Panc1 (cell line): ENCODE results near the gene DPYD. TPM values are rescaled to one million over a fixed set of nuclear protein-coding genes. Genes with fewer than 3 reads are reported as not detected.

Source experiments
- ATAC-seq: fragments of 200-7000 bp; cut with Tn5 transposase; 2 replicates; pipeline ENCODE4 v1.9.1; 2020; ENCODE audit warnings: mild to moderate bottlenecking, moderate library complexity
- BruUV-seq: library from RNA; stranded (reverse); fragments of 400-500 nt; replicated peaks from 2 replicates; lab custom pipeline; 2021; lab: Mats Ljungman, UMichigan
- CTCF ChIA-PET: fragments of 300-600 bp; sonication (Branson Sonifier 250); formaldehyde crosslinking; loops from one replicate; lab custom pipeline; 2022; ENCODE audit warnings: antibody characterized with exemption; lab: Charles Lee
- POLR2A ChIA-PET: fragments of 300-600 bp; sonication (Branson Sonifier 250); formaldehyde crosslinking; loops from one replicate; lab custom pipeline; 2022; ENCODE audit warnings: antibody characterized with exemption; lab: Charles Lee
- DNase-seq: peaks from one replicate; pipeline ENCODE4 v3.0.0-alpha.2; 2010; ENCODE audit warnings: low read depth, low spot score
- H3K27ac ChIP-seq: 2 replicates; pipeline ENCODE4 v1.5.1; 2011; ENCODE audit warnings: mild to moderate bottlenecking, low read length, inconsistent platforms
- H3K27me3 ChIP-seq: fragments of 200-500 bp; sonication (Bioruptor generic); 2 replicates; pipeline ENCODE4 v1.6.0; 2014; ENCODE audit warnings: low read length, inconsistent platforms; ENCODE audit not compliant: control insufficient read depth, insufficient read depth
- H3K36me3 ChIP-seq: fragments of 200-500 bp; sonication (Bioruptor generic); 2 replicates; pipeline ENCODE4 v1.5.1; 2014; ENCODE audit warnings: inconsistent platforms, mild to moderate bottlenecking, low read length, moderate library complexity; ENCODE audit not compliant: control insufficient read depth, insufficient read depth
- H3K4me1 ChIP-seq: 2 replicates; pipeline ENCODE4 v1.5.1; 2011; ENCODE audit warnings: inconsistent platforms, mild to moderate bottlenecking, low read length, moderate library complexity; ENCODE audit not compliant: control insufficient read depth, insufficient read depth
- H3K4me3 ChIP-seq, 2 experiments: 2 replicates each; pipeline ENCODE4 v1.5.1; 2011 to 2012; ENCODE audit warnings: low read depth in 2 of 2, low read length in 2 of 2, mild to moderate bottlenecking in 2 of 2, inconsistent platforms in 1 of 2, moderate library complexity in 1 of 2
- H3K9me3 ChIP-seq: fragments of 200-500 bp; sonication (Bioruptor generic); 2 replicates; pipeline ENCODE4 v1.5.1; 2014; ENCODE audit warnings: low read depth, mild to moderate bottlenecking, inconsistent platforms, low read length, moderate library complexity; ENCODE audit not compliant: control insufficient read depth, insufficient read depth
- POLR2AphosphoS5 ChIP-seq: IDR thresholded peaks from 2 replicates; pipeline ENCODE4 v1.6.1; 2012; ENCODE audit warnings: mild to moderate bottlenecking, low read depth, low read length, moderate library complexity
- SIN3A ChIP-seq: IDR thresholded peaks from 2 replicates; pipeline ENCODE4 v1.6.1; 2012; ENCODE audit warnings: low read depth, mild to moderate bottlenecking, low read length, moderate library complexity, borderline replicate concordance; ENCODE audit not compliant: insufficient read depth
- TCF7L2 ChIP-seq: IDR thresholded peaks from 2 replicates; pipeline ENCODE4 v1.6.1; 2011; ENCODE audit warnings: mild to moderate bottlenecking, low read depth, low read length, inconsistent platforms
- in situ Hi-C: cut with HindIII; loops from 2 replicates; pipeline ENCODE4 v1.10.0; 2016; ENCODE audit warnings: low sequenced_read_pairs, low pct_unique_long_range_greater_than_20kb
- intact Hi-C: fragments of 100-400 bp; cut with micrococcal nuclease; formaldehyde crosslinking; loops from one replicate; pipeline ENCODE4 v1.10.0; 2022; ENCODE audit not compliant: unreplicated experiment
- total RNA-seq: library from RNA; stranded (reverse); gene quantifications from one replicate; pipeline ENCODE4 v1.2.1, GENCODE V29; 2021; ENCODE audit not compliant: unreplicated experiment
- TF ChIP-seq, protein P1 (sequence below): fragments of 450-650 bp; IDR thresholded peaks from 2 replicates; pipeline ENCODE4 v1.5.1; 2017; ENCODE audit warnings: mild to moderate bottlenecking
- TF ChIP-seq, protein P2 (sequence below), 2 experiments: IDR thresholded peaks; 2 replicates each; pipeline ENCODE4 v1.6.1; 2011 to 2012; ENCODE audit warnings: low read depth in 2 of 2, control low read depth in 1 of 2, low read length in 1 of 2, mild to moderate bottlenecking in 1 of 2, moderate library complexity in 1 of 2; ENCODE audit not compliant: insufficient read depth in 1 of 2

Gene DPYD
- total RNA-seq, 1 experiment from 2014 or later = 2.0 TPM

DNA sequence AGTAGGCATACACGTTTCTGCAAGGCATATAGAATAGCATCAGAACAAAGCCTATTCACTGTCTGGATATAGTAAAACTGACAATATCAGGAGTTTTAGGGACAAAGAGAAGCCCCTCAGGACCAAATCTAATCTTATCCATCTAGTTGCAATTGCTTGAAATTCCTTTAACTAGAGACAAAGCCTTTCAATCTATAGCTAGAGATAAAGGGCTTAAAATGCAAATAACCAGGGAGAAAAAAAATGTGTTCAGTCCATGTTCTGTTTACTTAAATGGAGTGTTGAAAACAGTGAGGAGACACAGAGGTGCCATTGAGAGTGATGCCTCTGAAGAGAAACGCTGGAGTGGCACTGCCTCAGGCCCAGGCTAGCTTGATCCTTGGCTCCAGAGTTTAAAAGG, 286.1 kb downstream of the DPYD start:
- TF ChIP-seq, protein P1, sequence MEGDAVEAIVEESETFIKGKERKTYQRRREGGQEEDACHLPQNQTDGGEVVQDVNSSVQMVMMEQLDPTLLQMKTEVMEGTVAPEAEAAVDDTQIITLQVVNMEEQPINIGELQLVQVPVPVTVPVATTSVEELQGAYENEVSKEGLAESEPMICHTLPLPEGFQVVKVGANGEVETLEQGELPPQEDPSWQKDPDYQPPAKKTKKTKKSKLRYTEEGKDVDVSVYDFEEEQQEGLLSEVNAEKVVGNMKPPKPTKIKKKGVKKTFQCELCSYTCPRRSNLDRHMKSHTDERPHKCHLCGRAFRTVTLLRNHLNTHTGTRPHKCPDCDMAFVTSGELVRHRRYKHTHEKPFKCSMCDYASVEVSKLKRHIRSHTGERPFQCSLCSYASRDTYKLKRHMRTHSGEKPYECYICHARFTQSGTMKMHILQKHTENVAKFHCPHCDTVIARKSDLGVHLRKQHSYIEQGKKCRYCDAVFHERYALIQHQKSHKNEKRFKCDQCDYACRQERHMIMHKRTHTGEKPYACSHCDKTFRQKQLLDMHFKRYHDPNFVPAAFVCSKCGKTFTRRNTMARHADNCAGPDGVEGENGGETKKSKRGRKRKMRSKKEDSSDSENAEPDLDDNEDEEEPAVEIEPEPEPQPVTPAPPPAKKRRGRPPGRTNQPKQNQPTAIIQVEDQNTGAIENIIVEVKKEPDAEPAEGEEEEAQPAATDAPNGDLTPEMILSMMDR = no peak
- TF ChIP-seq POLR2AphosphoS5 = no peak
- no peak for TF ChIP-seq SIN3A
- TF ChIP-seq, protein P2, sequence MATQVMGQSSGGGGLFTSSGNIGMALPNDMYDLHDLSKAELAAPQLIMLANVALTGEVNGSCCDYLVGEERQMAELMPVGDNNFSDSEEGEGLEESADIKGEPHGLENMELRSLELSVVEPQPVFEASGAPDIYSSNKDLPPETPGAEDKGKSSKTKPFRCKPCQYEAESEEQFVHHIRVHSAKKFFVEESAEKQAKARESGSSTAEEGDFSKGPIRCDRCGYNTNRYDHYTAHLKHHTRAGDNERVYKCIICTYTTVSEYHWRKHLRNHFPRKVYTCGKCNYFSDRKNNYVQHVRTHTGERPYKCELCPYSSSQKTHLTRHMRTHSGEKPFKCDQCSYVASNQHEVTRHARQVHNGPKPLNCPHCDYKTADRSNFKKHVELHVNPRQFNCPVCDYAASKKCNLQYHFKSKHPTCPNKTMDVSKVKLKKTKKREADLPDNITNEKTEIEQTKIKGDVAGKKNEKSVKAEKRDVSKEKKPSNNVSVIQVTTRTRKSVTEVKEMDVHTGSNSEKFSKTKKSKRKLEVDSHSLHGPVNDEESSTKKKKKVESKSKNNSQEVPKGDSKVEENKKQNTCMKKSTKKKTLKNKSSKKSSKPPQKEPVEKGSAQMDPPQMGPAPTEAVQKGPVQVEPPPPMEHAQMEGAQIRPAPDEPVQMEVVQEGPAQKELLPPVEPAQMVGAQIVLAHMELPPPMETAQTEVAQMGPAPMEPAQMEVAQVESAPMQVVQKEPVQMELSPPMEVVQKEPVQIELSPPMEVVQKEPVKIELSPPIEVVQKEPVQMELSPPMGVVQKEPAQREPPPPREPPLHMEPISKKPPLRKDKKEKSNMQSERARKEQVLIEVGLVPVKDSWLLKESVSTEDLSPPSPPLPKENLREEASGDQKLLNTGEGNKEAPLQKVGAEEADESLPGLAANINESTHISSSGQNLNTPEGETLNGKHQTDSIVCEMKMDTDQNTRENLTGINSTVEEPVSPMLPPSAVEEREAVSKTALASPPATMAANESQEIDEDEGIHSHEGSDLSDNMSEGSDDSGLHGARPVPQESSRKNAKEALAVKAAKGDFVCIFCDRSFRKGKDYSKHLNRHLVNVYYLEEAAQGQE (IDR thresholded peaks at IDR 0.05; ENCODE audit: insufficient read depth in 1 of 2, low read depth in 2 of 2, low read length in 1 of 2) = no peak
- TF ChIP-seq TCF7L2 = no peak
- no peaks in the 10 kb centered on the region for H3K36me3 ChIP-seq
- no peak overlapping the region for H3K4me3 ChIP-seq
- CTCF ChIA-PET = no interaction called here
- no peaks in the 10 kb centered on the region for H3K9me3 ChIP-seq
- in situ Hi-C loops = no loop called here
- no TSS peak for BruUV-seq
- intact Hi-C loops = no loop called here
- no peak overlapping the region for H3K27ac ChIP-seq
- H3K27me3 ChIP-seq = no peaks in the 10 kb centered on the region
- no peaks in the 10 kb centered on the region for H3K4me1 ChIP-seq
- no peak for ATAC-seq
- POLR2A ChIA-PET = no interaction called here
- DNase-seq = no peak

DNA sequence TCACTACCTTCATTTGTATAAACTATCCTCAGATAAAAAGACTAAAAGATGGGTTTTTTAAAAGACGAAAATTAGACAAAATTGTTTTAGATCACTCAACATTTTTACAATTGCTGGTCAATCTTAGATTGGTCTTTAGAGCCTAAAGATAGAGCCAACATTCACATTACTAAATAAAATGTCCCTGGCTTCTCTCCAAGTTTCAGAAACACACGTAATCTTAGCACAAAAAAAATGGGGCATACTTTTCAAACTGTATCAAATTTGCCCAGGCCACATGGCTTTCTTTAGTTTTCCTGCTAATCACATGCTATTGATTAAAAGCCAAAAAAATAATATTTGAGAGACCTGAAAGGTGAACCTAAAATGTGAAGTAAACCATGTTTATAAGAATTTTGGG, 288.1 kb downstream of the DPYD start:
- BruUV-seq = no TSS peak
- in situ Hi-C loops = no loop called here
- CTCF ChIA-PET = no interaction called here

More for the DNA sequence above, 288.1 kb downstream of the DPYD start:
- Histone ChIP-seq H3K27me3 (no peaks in the 10 kb centered on the region), H3K27ac (no peak overlapping the region), H3K9me3 (no peaks in the 10 kb centered on the region), H3K4me1 (no peaks in the 10 kb centered on the region), H3K36me3 (no peaks in the 10 kb centered on the region), H3K4me3 (no peak overlapping the region)
- ATAC-seq (no peak), DNase-seq (no peak)
- POLR2A ChIA-PET = no interaction called here
- intact Hi-C loops = no loop called here
- TF ChIP-seq TCF7L2 (no peak), POLR2AphosphoS5 (no peak), SIN3A (no peak)
- TF ChIP-seq, protein P1 = no peak
- TF ChIP-seq, protein P2 (IDR thresholded peaks at IDR 0.05; ENCODE audit: insufficient read depth in 1 of 2, low read depth in 2 of 2, low read length in 1 of 2) = no peak
